GM10266 (cell line): ENCODE data around the gene PMEL.
A peak's percentile ranks its signal among the peaks of the same experiment; 100 is the strongest.
"Not testable (repeated sequence)": the region's sequence is repeated elsewhere in the genome, so short reads cannot be mapped to it uniquely, and the experiment has no call there.

Experiments
- DNase-seq: peaks from one replicate; pipeline ENCODE4 v3.0.0; 2012; ENCODE audit errors: extremely low spot score
- TF ChIP-seq, protein P1 (sequence below): IDR thresholded peaks from 2 replicates; pipeline ENCODE4 v1.5.1; 2012; ENCODE audit warnings: mild to moderate bottlenecking, low read depth; ENCODE audit not compliant: control insufficient read depth, insufficient read depth; ENCODE audit errors: missing control alignments

PMEL gene

DNA sequence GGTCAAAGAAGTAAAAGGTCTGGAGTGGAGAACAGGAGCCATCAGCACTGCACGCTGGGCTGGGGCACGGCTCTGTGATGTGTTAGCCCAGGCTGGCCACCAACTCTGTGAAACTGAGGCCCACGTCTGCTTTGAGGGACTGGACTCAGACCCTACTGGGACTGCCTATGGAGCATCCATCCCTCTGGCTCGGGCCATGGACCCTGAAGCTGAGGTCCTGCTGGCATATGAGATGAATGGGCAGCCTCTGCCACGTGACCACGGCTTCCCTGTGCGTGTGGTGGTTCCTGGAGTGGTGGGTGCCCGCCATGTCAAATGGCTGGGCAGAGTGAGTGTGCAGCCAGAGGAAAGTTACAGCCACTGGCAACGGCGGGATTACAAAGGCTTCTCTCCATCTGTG, 38.4 kb upstream of the PMEL start:
- no peak for DNase-seq
- TF ChIP-seq, protein P1, sequence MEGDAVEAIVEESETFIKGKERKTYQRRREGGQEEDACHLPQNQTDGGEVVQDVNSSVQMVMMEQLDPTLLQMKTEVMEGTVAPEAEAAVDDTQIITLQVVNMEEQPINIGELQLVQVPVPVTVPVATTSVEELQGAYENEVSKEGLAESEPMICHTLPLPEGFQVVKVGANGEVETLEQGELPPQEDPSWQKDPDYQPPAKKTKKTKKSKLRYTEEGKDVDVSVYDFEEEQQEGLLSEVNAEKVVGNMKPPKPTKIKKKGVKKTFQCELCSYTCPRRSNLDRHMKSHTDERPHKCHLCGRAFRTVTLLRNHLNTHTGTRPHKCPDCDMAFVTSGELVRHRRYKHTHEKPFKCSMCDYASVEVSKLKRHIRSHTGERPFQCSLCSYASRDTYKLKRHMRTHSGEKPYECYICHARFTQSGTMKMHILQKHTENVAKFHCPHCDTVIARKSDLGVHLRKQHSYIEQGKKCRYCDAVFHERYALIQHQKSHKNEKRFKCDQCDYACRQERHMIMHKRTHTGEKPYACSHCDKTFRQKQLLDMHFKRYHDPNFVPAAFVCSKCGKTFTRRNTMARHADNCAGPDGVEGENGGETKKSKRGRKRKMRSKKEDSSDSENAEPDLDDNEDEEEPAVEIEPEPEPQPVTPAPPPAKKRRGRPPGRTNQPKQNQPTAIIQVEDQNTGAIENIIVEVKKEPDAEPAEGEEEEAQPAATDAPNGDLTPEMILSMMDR, result no peak

DNA sequence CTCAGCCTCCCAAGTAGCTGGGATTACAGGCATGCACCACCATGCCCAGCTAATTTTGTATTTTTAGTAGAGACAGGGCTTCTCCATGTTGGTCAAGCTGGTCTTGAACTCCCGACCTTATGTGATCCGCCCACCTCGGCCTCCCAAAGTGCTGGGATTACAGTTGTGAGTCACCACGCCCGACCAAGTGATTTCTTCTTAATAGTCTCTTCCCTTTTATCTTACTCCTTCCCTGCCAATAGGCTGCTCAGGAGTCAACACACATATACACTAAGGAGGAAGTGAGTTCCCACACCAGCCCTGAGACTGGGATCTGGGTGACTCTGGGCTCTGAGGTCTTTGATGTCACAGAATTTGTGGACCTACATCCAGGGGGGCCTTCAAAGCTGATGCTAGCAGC, 37.5 kb upstream of the PMEL start:
- not testable (repeated sequence) for DNase-seq

DNA sequence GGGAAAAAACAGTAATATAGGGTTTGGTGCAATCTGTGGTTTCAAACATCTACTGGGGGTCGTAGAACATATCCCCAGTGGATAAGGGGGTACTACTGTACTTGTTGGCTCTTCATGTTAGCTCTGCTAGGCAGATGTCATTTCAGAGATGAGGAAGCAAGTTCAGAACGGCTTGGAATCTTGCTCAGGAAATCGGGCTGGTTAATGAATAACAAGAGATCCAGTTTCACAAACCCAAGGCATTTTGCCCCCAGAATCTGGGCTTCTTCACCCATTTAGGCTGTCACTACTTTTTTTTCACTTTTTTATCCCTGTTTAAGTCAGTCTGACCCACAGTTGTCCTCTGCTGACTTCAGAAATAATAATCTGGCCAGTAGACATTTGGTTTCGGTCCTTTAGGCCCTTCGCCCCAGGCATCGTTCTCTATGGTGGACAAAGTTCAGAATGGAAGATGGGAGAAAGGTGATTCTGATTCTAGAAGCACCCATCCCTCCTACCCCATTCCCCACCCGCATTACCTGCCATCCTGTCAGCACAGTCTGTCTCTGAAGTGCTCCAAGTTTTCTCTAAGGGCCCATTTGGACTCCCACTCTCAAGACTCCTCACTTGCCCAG, 35.8 kb upstream of the PMEL start:
- TF ChIP-seq, protein P1, result no peak
- no peak for DNase-seq

DNA sequence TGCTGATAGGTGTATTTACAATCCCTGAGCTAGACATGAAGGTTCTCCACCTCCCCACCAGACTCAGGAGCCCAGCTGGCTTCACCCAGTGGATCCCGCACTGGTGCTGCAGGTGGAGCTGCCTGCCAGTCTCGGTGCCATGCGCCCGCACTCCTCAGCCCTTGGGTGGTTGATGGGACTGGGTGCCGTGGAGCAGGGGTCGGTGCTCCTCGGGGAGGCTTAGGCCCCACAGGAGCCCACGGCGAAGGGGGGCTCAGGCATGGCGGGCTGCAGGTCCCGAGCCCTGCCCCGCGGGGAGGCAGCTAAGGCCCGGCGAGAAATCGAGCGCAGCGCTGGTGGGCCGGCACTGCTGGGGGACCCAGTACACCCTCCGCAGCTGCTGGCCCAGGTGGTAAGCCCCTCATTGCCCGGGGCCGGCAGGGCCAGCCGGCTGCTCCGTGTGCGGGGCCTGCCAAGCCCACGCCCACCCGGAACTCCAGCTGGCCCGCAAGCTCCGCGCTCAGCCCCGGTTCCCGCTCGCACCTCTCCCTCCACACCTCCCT, 34.2 kb upstream of the PMEL start:
- not testable (repeated sequence) for DNase-seq

DNA sequence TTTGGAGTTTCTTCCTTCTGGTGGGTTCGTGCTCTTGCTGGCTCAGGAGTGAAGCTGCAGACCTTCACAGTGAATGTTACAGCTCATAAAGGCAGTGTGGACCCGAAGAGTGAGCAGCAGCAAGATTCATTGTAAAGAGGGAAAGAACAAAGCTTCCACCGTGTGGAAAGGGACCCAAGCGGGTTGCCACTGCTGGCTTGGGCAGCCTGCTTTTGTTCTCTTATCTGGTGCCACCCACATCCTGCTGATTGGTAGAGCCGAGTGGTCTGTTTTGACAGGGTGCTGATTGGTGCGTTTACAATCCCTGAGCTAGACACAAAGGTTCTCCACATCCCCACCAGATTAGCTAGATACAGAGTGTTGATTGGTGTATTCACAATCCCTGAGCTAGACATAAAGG, 33.7 kb upstream of the PMEL start:
- not testable (repeated sequence) for DNase-seq

DNA sequence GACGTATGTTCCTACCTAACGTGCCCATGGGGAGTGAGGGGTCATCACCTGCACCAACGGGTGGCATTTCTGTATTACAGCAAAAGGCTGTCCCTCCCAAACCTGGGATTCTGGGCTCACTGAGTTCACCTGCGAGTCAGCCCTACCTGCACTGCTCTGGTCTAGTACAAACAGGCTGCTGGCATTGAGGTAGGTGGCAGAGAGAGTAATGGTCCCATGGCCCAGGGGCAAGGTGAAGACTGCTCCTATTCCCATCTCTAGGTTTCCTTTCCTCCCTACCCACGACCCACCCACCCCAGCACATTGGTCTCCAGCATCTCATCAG, 31.7 kb upstream of the PMEL start:
- DNase-seq, result no peak
- TF ChIP-seq, protein P1, result no peak

DNA sequence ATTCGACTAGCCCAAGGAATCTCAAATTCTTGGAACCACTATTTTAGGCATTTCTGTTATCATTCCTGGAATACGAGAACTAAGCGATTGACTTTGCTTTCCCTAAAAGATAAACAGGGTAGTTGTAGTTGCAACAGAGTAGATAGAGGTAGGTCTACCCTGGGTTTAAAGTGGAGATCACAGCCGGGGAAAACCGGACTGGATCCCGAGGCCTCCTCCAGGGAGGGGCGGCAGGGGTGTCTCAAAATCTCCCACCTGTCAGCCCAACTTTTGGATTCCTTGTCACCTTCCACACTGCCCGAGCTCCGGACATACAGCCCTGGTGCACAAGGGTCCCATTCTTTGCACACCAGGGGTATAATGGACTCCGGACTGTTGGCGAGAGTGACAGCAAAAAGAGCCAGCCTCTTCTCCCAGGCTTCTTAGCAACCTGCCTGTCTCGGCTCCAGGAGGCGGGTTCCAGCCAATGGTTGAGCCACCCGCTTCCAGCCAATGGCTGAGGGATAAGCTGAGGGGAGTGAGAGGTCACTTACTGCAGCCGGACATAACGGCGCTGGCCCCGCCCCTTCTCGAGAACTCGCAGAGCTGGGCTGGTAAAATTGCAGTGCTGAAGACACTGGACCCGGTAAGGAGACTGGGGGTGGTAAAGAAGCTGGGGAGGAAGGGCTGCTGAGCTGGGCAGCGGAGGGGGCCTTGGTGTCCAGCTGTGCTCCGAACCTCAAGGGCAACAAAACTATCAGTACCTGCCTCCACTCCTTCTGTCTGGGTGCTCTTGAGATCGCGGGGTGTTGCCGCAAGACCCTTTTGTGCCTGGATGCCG, 31.1 kb upstream of the PMEL start, which contains the start of gene SUOX:
SUOX (plus strand) TSS at position 562 of the 820 bp plus-strand sequence. CDS start 4,946 bp downstream, outside the sequence.
- DNase-seq, result peak; percentile 98
- TF ChIP-seq, protein P1, result no peak

DNA sequence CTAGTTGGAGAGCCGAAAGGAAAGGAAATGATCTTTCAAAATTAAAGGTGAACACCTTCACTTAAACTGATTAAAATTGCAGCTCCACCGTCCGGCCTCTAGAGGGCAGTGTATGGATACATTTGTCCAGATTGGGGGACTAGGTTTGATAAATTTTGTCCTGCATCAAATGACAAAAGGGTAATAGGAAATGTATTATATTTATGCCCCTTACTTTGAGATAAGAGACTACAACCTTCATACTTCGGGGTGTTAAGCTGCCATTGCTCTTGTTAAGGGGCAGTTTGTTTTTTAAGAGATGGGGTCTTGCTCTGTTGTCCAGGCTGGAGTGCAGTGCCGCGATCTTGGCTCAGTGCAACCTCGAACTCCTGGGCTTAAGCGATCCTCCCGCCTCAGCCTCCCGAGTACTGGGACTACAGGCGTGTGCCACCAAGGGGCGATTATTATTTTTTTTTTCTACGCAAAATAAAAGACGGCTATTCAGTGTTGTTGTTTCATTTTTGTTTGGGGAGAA, 30.4 kb upstream of the PMEL start:
- peak; percentile 66 for DNase-seq
- TF ChIP-seq, protein P1, result peak; percentile 89
